ENCODE results near the gene TRIP13. TPM values are rescaled to one million over a fixed set of nuclear protein-coding genes. Genes with fewer than 3 reads are reported as not detected.

The TRIP13 gene
- total RNA-seq, 1 experiment from 2014 or later: 42.6 TPM

- Histone ChIP-seq H4K20me1 (ENCODE audit: control insufficient read depth, insufficient read depth, insufficient read length) (no peaks in the 10 kb centered on the region), H3K79me1 (ENCODE audit: insufficient read depth, low read depth, low read length, poor library complexity, severe bottlenecking) (no peaks in the 10 kb centered on the region), H3K23me2 (ENCODE audit: insufficient read length, low read depth, low read length, poor library complexity, severe bottlenecking) (no peaks in the 10 kb centered on the region), H3K18ac (ENCODE audit: insufficient read length, low read depth, low read length) (no peak overlapping the region), H2AFZ (ENCODE audit: low read length) (no peak overlapping the region), H3K9ac (ENCODE audit: extremely low read depth, insufficient read length, low read length) (no peak overlapping the region), H3K23ac (ENCODE audit: insufficient read length, low read depth, low read length) (no peak overlapping the region), H3K4me1 (ENCODE audit: insufficient read depth, low read length) (no peaks in the 10 kb centered on the region), H3K9me3 (ENCODE audit: control insufficient read depth, low read depth, low read length) (no peaks in the 10 kb centered on the region), H3K14ac (ENCODE audit: insufficient read depth, low read length) (no peak overlapping the region), H2BK5ac (ENCODE audit: insufficient read length, low read length) (no peak overlapping the region), H2BK12ac (ENCODE audit: insufficient read length, low read depth, low read length) (no peak overlapping the region), H3K4ac (ENCODE audit: low read depth, low read length) (no peak overlapping the region), H3K4me2 (ENCODE audit: insufficient read depth, insufficient read length, low read length) (no peak overlapping the region), H4K8ac (replicated peaks; ENCODE audit: insufficient read length, low read depth, low read length) (no peak overlapping the region), H3K27ac (ENCODE audit: insufficient read length, low read depth, low read length) (no peak overlapping the region), H3T11ph (ENCODE audit: low read length) (no peak overlapping the region), H2BK15ac (ENCODE audit: low read depth, low read length) (no peak overlapping the region), H3K27me3 (ENCODE audit: insufficient read depth, low read length) (no peaks in the 10 kb centered on the region), H2AK5ac (ENCODE audit: insufficient read length, low read length) (no peak overlapping the region), H2BK120ac (ENCODE audit: low read depth, low read length, poor library complexity, severe bottlenecking) (no peak overlapping the region), H3K79me2 (ENCODE audit: insufficient read depth, low read length) (no peaks in the 10 kb centered on the region), H4K5ac (ENCODE audit: insufficient read length, low read depth, low read length) (no peak overlapping the region), H4K91ac (ENCODE audit: insufficient read length, low read depth, low read length) (no peak overlapping the region), H2BK20ac (ENCODE audit: low read depth, low read length, poor library complexity, severe bottlenecking) (no peak overlapping the region), H3K56ac (ENCODE audit: insufficient read length, low read depth, low read length) (no peak overlapping the region)
- H3K9me3 Mint-ChIP-seq: no peaks in the 10 kb centered on the region
- no CpG with 5 or more reads among the region's 12 CpGs for WGBS (ENCODE audit: extremely low coverage, insufficient read length, low lambda C conversion rate)
- TF ChIP-seq CTCF (conservative IDR thresholded peaks at IDR 0.05): no peak
- no peak overlapping the region for H3K4me3 Mint-ChIP-seq
- peaks cover 3 to 7% of the 10 kb centered on the region in 2 experiments for H3K4me1 Mint-ChIP-seq
- no peak overlapping the region for H3K27ac Mint-ChIP-seq
- no peaks in the 10 kb centered on the region for H3K27me3 Mint-ChIP-seq (ENCODE audit: low read depth)
- no peak for DNase-seq
- peaks cover 25 to 78% (median 68%) of the 10 kb centered on the region in 3 experiments; a peak in 6 of 7 replicates for H3K36me3 Mint-ChIP-seq (ENCODE audit: insufficient read depth in 1 of 3, low read depth in 3 of 3)
Measured at GRCh38 chr5:915946-916345, 23.3 kb downstream of the TRIP13 start.

All from H9 (cell line).